K562 (cell line): ENCODE results near the gene TTC33.

Experiments
- MTA1 ChIP-seq: fragments of 450-650 bp; IDR thresholded peaks from 2 replicates; pipeline ENCODE4 v1.6.1; 2017; ENCODE audit warnings: borderline replicate concordance
- NFXL1 ChIP-seq: fragments of 450-650 bp; formaldehyde crosslinking; IDR thresholded peaks from 2 replicates; pipeline ENCODE4 v1.4.0; 2021; ENCODE audit warnings: mild to moderate bottlenecking
- RCOR1 ChIP-seq, 2 experiments: IDR thresholded peaks; 2 replicates each; pipeline ENCODE4 v1.6.1; 2012; ENCODE audit warnings: low read depth in 2 of 2, low read length in 2 of 2, borderline replicate concordance in 1 of 2, improper control_type of control experiment in 1 of 2

GRCh38 chr5:40584054-40584453 is 171.7 kb downstream of the TTC33 start:
- TF ChIP-seq RCOR1 (IDR thresholded peaks at IDR 0.05; ENCODE audit: borderline replicate concordance in 1 of 2, low read depth in 2 of 2, low read length in 2 of 2) (no peak), MTA1 (no peak), NFXL1 (no peak)
